ENCODE measurements around the gene MATK.

Gene MATK

GRCh38 chr19:3743486-3743885, 42.7 kb downstream of the MATK start:
- no peak for DNase-seq

- no peak for DNase-seq
Observed at GRCh38 chr19:3740431-3740830, 45.8 kb downstream of the MATK start.

GRCh38 chr19:3738477-3739220, 47.5 kb downstream of the MATK start:
- no peak for DNase-seq

- no peak for DNase-seq
Observed at GRCh38 chr19:3737487-3738205, 48.5 kb downstream of the MATK start.

GRCh38 chr19:3736106-3736724, 50.0 kb downstream of the MATK start:
- no peak for DNase-seq

- no peak for DNase-seq
Observed at GRCh38 chr19:3734310-3734600, 51.9 kb downstream of the MATK start.

GRCh38 chr19:3733549-3734309, 52.5 kb downstream of the MATK start:
- DNase-seq: no peak

- DNase-seq: no peak
Observed at GRCh38 chr19:3732108-3732507, 54.1 kb downstream of the MATK start.

- DNase-seq: no peak
Observed at GRCh38 chr19:3730457-3730958, 55.7 kb downstream of the MATK start.

Data from NCI-H510A (cell line).